Anterior cingulate cortex (tissue), 58 donors: Measurements from ENCODE around the gene TBR1.

Experiments used
- DNase-seq, 58 donors: peaks; one replicate each; lab custom pipeline; 2025; lab: John Stamatoyannopoulos, UW

Gene TBR1

DNA sequence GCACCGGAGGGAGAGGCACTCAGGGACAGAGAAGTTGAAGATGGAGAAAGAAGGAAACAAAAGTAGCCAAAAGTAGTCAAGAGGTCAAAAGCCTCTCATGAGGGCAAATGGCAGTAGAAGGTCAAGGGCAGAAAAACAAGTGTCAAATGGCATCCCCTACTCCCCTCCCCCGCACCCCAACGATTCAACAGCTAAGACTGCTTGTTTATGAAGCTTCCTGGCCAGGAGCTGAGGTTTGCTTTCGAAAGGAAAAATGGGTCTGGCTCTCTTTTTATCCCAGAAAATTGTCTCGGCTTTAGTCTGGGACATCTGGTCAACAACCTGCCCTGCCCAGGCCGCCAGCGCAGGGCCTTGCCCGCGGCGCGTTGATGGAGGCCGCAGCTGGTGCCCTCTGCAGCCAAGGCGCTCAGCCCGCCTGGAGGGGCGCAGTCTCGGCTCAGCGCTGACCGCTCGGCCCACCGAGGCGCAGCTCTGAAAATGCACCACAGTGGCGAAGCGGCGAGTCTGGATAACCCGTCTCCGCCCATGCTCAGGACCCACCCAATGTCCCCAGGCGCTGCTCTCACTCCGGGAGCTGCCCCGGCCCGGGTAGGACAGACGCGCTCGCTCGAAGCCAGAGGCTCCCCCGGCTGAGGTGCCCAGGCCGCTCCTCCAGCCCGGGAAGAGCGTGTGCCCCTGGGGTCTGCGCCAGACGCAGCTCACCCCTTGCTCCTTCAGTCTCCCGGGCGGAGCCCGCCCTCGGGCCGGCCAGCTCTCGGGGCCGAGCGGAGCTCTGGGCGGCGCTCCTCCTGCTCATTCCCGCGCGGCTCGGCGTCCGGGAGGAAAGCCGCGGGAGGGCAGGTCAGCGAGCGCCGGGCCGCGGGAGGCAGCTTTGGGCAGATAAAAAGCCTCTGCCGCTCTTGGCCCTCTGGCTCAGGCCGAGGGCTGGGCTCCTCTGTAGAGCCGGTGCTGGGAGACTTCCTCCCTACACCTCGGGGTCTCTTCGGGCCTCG, 1.8 kb upstream of the TBR1 start:
- peak in 5 of 58 donors; percentile 19 to 48 (median 30) for DNase-seq

DNA sequence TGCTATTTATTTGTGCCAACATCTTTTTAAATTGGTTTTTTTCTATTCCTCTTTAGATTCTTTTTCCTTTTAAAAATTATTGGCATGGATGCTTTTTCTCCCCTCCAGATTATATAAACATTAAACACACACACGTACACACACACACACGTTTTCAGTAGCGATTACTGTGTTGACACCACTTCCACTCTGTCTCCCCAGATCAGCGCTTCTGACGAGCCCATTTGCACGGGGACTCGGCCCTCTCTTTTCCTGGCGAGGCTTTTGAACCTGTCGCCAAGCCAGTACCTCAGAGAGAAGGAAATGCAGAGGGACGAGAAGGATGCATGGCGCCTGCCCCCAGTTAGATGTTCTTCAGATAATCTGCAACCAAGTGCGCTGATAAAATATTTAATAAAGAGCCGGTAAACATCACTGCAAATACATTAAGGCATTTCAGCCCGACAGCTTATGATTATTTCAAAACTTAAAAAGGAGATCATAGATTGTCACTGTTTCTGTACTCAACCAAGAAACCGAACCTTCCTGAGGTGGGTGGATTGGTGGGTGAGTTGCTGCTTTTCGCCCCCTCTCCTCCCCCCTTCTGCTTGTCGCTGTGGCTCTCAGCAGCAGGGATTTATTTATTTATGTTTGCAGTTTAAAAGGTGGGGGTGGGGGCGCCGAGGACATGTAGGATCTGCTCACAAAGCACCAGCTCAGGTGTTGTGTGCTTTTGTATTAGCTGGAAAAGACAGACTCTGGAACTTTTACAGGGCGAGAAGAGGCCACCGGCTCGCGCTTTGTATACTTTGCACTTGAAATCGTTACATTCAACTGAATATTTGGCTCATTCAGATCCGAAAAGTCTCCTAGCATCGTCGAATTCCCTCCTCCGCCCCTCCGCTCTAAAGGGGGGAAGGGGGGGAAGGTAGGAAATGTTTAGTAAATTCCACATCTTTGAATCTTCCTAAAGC, 787 bp upstream of the TBR1 start:
- DNase-seq: no peak

DNA sequence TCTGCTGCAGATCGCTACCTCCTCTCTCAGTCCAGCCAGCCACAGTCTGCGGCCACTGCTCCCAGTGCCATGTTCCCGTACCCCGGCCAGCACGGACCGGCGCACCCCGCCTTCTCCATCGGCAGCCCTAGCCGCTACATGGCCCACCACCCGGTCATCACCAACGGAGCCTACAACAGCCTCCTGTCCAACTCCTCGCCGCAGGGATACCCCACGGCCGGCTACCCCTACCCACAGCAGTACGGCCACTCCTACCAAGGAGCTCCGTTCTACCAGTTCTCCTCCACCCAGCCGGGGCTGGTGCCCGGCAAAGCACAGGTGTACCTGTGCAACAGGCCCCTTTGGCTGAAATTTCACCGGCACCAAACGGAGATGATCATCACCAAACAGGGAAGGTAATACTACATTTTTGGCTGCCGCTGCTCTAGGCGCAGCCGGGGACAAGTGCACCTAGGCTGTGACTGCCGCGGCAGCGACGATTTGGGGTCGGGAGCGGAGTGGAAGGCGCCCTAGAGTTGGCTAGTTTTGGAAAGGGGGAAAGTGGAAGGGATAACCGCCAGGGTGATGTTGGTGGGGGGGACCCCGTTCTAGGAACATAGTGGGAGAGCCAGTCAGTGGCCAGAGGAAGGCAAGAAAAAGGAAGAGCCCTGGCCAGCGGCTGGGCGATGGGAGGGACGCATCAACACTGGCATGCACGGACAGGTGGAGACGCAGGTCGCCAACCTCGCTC, 776 bp downstream of the TBR1 start:
- peak in 1 of 58 donors; percentile 7 for DNase-seq

DNA sequence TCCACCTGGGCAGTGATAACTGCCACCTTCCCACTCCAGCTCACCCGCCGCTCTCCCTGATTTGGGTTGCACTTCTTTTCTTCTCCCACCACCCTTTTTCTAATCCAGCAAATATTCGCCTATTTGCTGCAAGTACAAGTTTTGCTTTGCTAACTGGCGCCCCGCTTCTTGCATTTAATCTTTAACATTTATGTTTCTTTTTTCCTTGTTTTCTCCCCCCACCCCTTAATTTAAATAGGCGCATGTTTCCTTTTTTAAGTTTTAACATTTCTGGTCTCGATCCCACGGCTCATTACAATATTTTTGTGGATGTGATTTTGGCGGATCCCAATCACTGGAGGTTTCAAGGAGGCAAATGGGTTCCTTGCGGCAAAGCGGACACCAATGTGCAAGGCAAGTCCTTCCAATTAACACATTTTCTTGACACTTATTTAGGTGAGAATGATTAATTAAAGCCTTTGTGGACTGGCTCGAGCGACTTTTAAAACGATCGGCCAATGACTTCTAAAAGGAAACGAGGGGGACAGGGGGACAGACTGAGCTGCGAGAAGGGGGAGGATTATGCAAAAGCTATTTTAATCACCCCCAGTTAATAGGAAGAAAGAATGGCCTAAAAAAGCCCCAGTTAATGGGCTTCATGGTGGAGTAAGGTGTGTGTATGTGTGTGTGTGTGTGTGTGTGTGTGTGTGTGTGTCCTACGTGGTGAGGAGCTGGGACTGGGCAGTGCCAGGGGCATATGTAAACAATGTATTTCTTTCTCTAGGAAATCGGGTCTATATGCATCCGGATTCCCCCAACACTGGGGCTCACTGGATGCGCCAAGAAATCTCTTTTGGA, 1.6 kb downstream of the TBR1 start:
- no peak for DNase-seq

DNA sequence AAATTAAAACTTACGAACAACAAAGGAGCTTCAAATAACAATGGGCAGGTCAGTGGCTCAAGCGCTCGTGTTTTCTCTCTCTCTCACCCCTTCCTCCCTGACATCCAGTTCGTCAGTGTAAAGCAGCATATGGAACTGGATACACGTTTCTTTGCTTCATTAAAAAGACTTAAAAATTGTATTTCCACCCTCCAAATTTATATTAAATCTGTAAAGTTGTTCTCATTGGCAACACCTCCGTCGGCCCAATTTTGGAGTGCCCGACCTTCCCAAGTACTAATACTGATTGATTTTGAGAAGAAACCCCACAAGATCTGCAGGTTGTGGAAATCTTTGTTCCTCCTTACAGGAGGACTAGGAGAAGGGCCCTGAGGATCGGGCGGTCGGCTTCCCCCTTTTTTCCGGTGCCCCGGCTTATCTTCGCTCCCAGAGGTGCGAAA, 2.2 kb downstream of the TBR1 start:
- no peak for DNase-seq

DNA sequence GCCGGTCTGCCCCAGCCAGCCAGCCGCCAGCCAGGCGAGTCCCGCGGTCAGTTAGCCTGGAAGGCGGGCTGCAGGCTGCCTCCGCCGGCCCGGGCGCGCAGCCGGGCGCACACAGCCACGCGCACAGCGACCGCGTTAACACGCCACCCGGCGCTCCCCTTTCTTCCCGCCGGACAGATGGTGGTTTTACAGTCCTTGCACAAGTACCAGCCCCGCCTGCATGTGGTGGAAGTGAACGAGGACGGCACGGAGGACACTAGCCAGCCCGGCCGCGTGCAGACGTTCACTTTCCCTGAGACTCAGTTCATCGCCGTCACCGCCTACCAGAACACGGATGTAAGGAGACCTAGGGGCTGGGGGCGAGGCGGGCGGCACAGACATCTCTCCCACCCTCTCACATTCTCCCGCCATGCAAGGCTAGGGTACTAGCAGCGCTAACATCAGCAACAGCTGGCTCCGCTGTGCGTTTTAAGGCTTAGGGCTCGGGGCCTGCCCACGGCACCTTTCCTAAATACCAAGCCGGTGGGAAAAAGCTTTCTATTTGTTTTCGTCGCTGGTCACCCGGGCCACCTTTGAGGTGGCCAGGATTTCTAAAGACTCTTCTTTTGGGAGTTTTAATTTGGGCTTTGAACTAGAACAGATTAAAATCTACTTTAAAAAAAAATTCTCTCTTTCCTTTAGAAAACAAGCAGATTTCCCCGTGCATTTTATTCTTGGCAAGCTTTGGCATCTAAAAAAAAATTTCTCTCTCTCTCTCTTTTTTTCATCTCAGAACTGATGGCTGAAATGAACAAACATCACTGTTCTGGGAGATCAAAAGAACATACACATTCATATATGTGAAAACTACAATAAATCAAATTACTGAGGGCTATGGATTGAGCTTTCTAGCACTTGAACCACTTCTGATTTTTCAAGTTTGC, 2.9 kb downstream of the TBR1 start:
- DNase-seq: peak in 1 of 58 donors; percentile 10

DNA sequence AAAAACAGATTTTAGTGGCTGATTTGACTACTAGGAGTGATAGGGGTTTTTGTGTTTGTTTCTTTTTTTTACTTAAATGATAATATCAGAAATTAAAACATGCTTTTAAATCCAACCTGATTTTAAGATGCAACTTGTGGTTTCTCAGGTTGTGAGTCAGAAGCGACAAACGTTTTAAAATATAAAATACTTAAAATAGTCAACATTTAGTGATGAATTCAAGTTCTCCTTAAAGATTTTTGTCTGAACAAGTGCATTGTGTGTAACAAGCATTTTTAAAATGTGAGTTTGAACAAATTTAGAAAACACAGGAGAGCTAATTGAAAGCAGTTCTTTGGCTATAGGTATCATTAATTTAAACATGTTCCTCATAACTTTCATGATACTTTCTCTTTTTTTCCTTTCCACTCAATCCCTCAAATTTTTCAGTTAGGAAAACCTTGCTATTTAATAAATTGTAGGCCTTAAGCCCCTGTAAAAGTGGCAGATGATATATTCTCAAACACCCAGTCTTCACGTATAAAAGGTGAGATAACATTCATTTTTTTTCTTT, 3.6 kb downstream of the TBR1 start:
- no peak for DNase-seq

DNA sequence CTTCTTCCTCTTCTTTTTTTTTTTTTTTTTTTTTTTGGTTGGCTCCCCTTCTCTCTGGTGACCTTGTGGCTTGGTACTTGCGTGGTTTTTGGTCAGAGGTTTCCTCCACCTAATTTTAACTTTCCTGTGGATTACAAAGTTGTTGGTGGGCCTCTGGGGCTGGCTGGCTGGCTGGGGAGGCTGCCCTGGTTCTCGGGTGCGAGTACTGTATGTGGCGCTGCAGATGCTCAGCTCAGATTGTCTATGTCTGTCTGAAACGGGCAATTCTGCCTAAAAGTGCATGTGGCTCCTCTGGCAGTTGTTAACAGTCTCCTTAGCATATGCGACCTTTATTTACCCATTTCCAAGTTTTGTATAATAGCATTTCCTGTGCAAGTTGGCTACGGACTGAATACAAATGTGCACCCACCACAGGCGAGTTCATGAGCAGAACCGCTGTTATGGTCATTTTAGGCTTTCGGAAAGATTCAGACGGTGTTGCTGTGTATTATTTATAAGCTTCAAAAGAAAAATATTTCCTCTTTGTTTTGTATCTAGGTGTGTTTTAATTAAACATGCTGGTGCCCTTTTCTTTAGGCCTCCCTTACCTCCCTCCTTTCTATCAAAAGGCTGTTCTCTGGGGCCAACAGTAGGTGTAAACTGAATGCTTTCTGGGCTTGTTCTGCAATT, 4.4 kb downstream of the TBR1 start:
- DNase-seq: no peak

DNA sequence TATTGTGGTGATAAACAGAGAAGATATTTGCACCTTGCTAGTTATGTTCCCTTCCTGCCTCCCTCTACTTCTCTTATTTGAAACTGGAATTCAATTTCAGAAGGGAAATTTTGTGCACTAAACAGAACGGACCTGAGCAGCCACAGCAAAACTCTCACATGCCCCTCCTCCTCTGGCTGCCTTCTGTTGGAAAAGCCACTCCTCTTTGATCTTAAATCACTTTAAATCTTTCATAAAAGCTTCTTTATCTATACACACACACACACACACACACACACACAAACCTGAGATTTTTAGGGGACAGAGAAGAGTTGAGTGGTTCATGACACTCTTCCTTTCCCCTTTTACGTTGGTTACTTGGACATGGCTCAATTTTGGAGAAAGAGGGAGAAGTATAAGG, 5.6 kb downstream of the TBR1 start:
- no peak for DNase-seq

DNA sequence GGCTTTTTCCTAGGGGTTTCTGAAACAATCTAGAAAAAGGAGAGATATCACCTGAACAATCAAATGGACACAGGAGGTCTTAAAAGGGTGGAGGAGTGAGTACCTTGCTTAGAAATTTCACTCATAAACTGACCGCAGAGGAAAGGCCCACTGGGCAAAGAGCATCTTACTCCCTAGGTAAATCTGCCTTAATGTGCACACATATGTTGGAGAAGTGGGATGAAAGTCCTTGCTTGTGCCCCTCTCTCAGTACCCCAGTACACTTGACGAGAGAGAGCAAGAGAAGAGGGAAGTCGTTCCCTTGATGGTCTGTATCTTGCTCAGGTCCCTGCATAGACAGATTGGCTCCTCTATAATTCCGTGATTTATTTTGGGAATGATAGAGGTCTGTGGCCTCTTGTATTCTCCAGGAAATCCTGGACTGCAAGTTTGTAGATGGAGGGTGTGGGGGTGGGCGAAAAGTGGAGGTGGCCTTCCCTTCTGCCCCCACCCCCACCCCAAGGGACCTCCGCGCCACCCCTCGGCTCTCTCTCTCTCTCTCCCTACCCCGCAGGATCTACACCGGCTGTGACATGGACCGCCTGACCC, 6.8 kb downstream of the TBR1 start:
- no peak for DNase-seq

DNA sequence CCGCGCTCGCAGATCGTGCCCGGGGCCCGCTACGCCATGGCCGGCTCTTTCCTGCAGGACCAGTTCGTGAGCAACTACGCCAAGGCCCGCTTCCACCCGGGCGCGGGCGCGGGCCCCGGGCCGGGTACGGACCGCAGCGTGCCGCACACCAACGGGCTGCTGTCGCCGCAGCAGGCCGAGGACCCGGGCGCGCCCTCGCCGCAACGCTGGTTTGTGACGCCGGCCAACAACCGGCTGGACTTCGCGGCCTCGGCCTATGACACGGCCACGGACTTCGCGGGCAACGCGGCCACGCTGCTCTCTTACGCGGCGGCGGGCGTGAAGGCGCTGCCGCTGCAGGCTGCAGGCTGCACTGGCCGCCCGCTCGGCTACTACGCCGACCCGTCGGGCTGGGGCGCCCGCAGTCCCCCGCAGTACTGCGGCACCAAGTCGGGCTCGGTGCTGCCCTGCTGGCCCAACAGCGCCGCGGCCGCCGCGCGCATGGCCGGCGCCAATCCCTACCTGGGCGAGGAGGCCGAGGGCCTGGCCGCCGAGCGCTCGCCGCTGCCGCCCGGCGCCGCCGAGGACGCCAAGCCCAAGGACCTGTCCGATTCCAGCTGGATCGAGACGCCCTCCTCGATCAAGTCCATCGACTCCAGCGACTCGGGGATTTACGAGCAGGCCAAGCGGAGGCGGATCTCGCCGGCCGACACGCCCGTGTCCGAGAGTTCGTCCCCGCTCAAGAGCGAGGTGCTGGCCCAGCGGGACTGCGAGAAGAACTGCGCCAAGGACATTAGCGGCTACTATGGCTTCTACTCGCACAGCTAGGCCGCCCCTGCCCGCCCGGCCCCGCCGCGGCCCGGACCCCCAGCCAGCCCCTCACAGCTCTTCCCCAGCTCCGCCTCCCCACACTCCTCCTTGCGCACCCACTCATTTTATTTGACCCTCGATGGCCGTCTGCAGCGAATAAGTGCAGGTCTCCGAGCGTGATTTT, 7.6 kb downstream of the TBR1 start:
- DNase-seq: peak in 1 of 58 donors; percentile 11

DNA sequence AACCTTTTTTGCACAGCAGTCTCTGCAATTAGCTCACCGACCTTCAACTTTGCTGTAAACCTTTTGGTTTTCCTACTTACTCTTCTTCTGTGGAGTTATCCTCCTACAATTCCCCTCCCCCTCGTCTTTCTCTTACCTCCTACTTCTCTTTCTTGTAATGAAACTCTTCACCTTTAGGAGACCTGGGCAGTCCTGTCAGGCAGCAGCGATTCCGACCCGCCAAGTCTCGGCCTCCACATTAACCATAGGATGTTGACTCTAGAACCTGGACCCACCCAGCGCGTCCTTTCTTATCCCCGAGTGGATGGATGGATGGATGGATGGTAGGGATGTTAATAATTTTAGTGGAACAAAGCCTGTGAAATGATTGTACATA, 8.3 kb downstream of the TBR1 start:
- no peak for DNase-seq

DNA sequence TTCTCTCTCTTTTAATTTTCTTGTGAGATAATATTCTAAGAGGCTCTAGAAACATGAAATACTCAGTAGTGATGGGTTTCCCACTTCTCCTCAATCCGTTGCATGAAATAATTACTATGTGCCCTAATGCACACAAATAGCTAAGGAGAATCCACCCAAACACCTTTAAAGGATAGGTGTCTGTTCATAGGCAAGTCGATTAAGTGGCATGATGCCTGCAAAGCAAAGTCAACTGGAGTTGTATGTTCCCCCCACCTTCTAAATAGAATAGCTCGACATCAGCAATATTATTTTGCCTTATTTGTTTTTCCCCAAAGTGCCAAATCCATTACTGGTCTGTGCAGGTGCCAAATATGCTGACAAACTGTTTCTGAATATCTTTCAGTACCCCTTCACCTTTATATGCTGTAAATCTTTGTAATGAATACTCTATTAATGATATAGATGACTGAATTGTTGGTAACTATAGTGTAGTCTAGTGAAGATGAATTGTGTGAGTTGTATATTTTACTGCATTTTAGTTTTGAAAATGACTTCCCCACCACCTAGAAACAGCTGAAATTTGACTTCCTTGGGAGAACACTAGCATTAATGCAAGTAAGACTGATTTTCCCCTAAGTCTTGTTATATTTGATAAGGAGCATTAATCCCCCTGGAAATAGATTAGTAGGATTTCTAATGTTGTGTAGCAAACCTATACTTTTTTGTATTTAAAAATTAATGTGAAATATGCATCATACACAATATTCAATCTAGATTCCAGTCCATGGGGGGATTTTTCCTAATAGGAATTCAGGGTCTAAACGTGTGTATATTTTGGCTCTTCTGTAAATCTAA, 9.0 kb downstream of the TBR1 start:
- DNase-seq: no peak

DNA sequence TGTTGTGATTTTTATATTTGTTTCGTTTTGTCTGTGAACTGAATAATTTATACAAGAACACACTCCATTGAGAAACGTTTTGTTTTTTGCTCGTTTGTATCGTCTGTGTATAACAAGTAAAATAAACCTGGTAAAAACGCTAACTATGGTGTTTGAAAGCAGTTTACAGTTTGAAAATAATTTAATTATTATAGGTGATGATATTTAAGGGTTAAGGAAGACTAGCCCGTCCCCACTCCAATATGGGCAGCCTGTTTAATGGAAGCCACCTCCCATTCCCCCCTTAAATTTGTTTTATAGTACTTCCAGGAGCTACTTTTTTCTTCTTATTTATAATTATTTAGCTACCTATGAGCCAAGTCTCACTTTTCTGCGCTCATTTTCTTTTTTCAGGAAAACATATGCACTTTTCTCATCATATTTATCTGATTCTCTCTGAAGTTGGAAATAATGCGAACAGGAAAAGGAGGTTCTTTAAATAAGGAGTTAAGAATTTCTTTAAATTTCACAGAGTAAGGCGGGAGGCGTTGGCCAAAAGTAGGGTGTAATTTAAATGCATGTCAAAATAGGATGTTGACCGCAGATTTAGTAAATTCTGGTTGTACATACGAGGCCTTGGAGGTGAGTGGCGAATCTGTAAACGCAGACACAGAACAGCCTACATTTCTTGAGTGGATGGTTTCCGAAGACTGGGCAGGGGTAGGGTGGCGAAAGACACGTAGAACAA, 9.8 kb downstream of the TBR1 start:
- DNase-seq: no peak
